Endothelial cell of umbilical vein (primary cell): ENCODE measurements around the gene DIDO1. TPM values are rescaled to one million over a fixed set of nuclear protein-coding genes. Genes with fewer than 3 reads are reported as not detected.

Source experiments
- BruUV-seq: library from RNA; stranded (reverse); fragments of 400-500 nt; replicated peaks from 2 replicates; lab custom pipeline; 2021; lab: Mats Ljungman, UMichigan
- CTCF ChIA-PET: fragments of 300-600, 350-600 bp; sonication (Branson Sonifier 250); formaldehyde crosslinking; loops from one replicate; lab custom pipeline; 2021; ENCODE audit warnings: antibody characterized with exemption, inconsistent platforms; lab: Charles Lee
- POLR2A ChIA-PET: fragments of 300-600, 350-600 bp; sonication (Branson Sonifier 250); formaldehyde crosslinking; loops from one replicate; lab custom pipeline; 2021; ENCODE audit warnings: antibody characterized with exemption, inconsistent platforms; lab: Charles Lee
- DNase-seq: peaks from one replicate; pipeline ENCODE4 v3.0.0-alpha.2; 2011; ENCODE audit warnings: low read depth, low spot score
- FAIRE-seq: peaks from 2 replicates; lab custom pipeline; 2011; peaks lifted over from hg19 to GRCh38; lab: Jason Lieb, UNC
- H2AFZ ChIP-seq: 2 replicates; pipeline ENCODE4 v1.6.0; 2012; ENCODE audit warnings: low read depth, low read length, control low read depth, inconsistent platforms
- H3K27ac ChIP-seq: 2 replicates; pipeline ENCODE4 v1.5.1; 2011; ENCODE audit warnings: low read depth, mild to moderate bottlenecking, control low read depth, low read length, moderate library complexity; ENCODE audit not compliant: insufficient read depth
- H3K27me3 ChIP-seq, 2 experiments: 2 replicates each; pipeline versions ENCODE4 v1.6.0 to v1.6.1; 2011; ENCODE audit warnings: low read length in 2 of 2, mixed read lengths in 1 of 2; ENCODE audit not compliant: control insufficient read depth in 2 of 2, insufficient read depth in 2 of 2
- H3K36me3 ChIP-seq, 2 experiments: 2 replicates in 1 of 2; 3 replicates in 1 of 2; pipeline ENCODE4 v1.5.1; 2011; ENCODE audit warnings: low read length in 2 of 2, mild to moderate bottlenecking in 1 of 2, moderate library complexity in 1 of 2; ENCODE audit not compliant: control insufficient read depth in 2 of 2, insufficient read depth in 2 of 2; ENCODE audit errors: extremely low read depth in 1 of 2
- H3K4me1 ChIP-seq: 3 replicates; pipeline ENCODE4 v1.5.1; 2011; ENCODE audit warnings: mild to moderate bottlenecking, low read length; ENCODE audit not compliant: control insufficient read depth, insufficient read depth; ENCODE audit errors: extremely low read depth
- H3K4me2 ChIP-seq: 2 replicates; pipeline ENCODE4 v1.6.1; 2011; ENCODE audit warnings: low read length, control low read depth, mixed read lengths; ENCODE audit not compliant: insufficient read depth
- H3K4me3 ChIP-seq, 3 experiments: fragments of 200-600 bp in 1 of 3; sonication (generic), shearing (Covaris generic) in 1 of 3; replicated peaks in 1 of 3; 2 replicates each; pipeline ENCODE4 v1.5.1; 2011 to 2016; ENCODE audit warnings: control low read depth in 3 of 3, low read length in 3 of 3, mild to moderate bottlenecking in 2 of 3, inconsistent platforms in 1 of 3, low read depth in 1 of 3, moderate library complexity in 1 of 3; ENCODE audit not compliant: insufficient read depth in 1 of 3
- H3K79me2 ChIP-seq: 2 replicates; pipeline ENCODE4 v1.6.0; 2012; ENCODE audit warnings: low read length, inconsistent platforms; ENCODE audit not compliant: control insufficient read depth, insufficient read depth
- H3K9ac ChIP-seq: replicated peaks from 2 replicates; pipeline ENCODE3; 2011; ENCODE audit warnings: low read length, control low read depth; ENCODE audit not compliant: insufficient read depth; ENCODE audit errors: extremely low read depth
- H3K9me1 ChIP-seq: replicated peaks from 3 replicates; pipeline ENCODE4 v1.6.0; 2011; ENCODE audit warnings: mild to moderate bottlenecking, low read length; ENCODE audit not compliant: control insufficient read depth, insufficient read depth; ENCODE audit errors: extremely low read depth
- H3K9me3 ChIP-seq: replicated peaks from 2 replicates; pipeline ENCODE4 v1.5.1; 2012; ENCODE audit warnings: low read length, inconsistent platforms; ENCODE audit not compliant: control insufficient read depth, insufficient read depth
- H4K20me1 ChIP-seq: replicated peaks from 2 replicates; pipeline ENCODE3; 2011; ENCODE audit warnings: mild to moderate bottlenecking, low read length; ENCODE audit not compliant: control insufficient read depth, insufficient read depth; ENCODE audit errors: extremely low read depth
- CTCF ChIP-seq, 2 donors: IDR thresholded peaks; 1 replicate in 1 of 2; 2 replicates in 1 of 2; pipeline ENCODE4 v1.5.1; 2011; ENCODE audit warnings: low read length in 2 of 2, mild to moderate bottlenecking in 2 of 2, moderate library complexity in 2 of 2, control low read depth in 1 of 2, inconsistent platforms in 1 of 2, low read depth in 1 of 2; ENCODE audit not compliant: insufficient read depth in 1 of 2; ENCODE audit errors: extremely low read depth in 1 of 2
- EZH2 ChIP-seq: IDR thresholded peaks from 2 replicates; pipeline ENCODE4 v1.6.1; 2012; ENCODE audit warnings: borderline replicate concordance, low read depth, mild to moderate bottlenecking, moderate library complexity, low read length, inconsistent platforms; ENCODE audit not compliant: severe bottlenecking
- FOS ChIP-seq: IDR thresholded peaks from 2 replicates; pipeline ENCODE4 v1.6.1; 2011; ENCODE audit warnings: mild to moderate bottlenecking, low read length, moderate library complexity, borderline replicate concordance; ENCODE audit not compliant: insufficient read depth
- GATA2 ChIP-seq: IDR thresholded peaks from 2 replicates; pipeline ENCODE4 v1.7.0; 2011; ENCODE audit warnings: low read depth, mild to moderate bottlenecking, moderate library complexity, mixed read lengths, low read length; ENCODE audit not compliant: insufficient read length, insufficient read depth
- JUN ChIP-seq: IDR thresholded peaks from 2 replicates; pipeline ENCODE4 v1.6.1; 2011; ENCODE audit warnings: borderline replicate concordance, low read depth; ENCODE audit not compliant: insufficient read length, insufficient read depth
- MAX ChIP-seq: IDR thresholded peaks from 2 replicates; pipeline ENCODE4 v1.6.1; 2011; ENCODE audit not compliant: insufficient read depth, insufficient read length
- MYC ChIP-seq: IDR thresholded peaks from one replicate; pipeline ENCODE4 v1.6.1; 2011; ENCODE audit warnings: mild to moderate bottlenecking, low read depth, low read length
- POLR2A ChIP-seq: IDR thresholded peaks from 2 replicates; pipeline ENCODE4 v1.6.1; 2012; ENCODE audit warnings: low read depth, mild to moderate bottlenecking, control low read depth, low read length
- POLR2AphosphoS5 ChIP-seq: IDR thresholded peaks from 2 replicates; pipeline ENCODE4 v1.6.1; 2012; ENCODE audit warnings: low read depth, mild to moderate bottlenecking, control low read depth, low read length, moderate library complexity; ENCODE audit not compliant: insufficient read depth
- dilution Hi-C: fragments of 300-500 bp; cut with MboI; formaldehyde crosslinking; loops from one replicate; pipeline ENCODE4 v1.15.0; 2019; ENCODE audit warnings: low sequenced_read_pairs; ENCODE audit not compliant: extremely low pct_ligation_motif_present
- intact Hi-C: fragments of 100-400 bp; cut with micrococcal nuclease; formaldehyde crosslinking; loops from one replicate; pipeline ENCODE4 v1.10.0; 2022
- polyA plus RNA-seq, 4 experiments: library from polyadenylated mRNA; depleted of rRNA in 3 of 4; stranded (reverse) in 3 of 4; unstranded in 1 of 4; fragments of >200 nt; gene quantifications; 2 replicates each; pipeline versions ENCODE4 v1.2.1 to v1.2.3, GENCODE V29; 2011 to 2012; ENCODE audit warnings: missing spikeins in 1 of 4
- total RNA-seq: library from RNA; stranded (reverse); gene quantifications from 2 replicates; pipeline ENCODE4 v1.2.3, GENCODE V29; 2021

Gene DIDO1
- total and polyA plus RNA-seq, 2 donors (not counting 3 experiments of a cell fraction or from before 2014, with no cell fraction given), result 22.1 to 51.2 TPM

- peaks cover 8 to 33% of the 10 kb centered on the region in 2 experiments for H3K36me3 ChIP-seq
- H3K79me2 ChIP-seq, result peaks cover 35% of the 10 kb centered on the region
- H4K20me1 ChIP-seq, result no peaks in the 10 kb centered on the region
- no peak overlapping the region for H3K27ac ChIP-seq
- peaks cover 6% of the 10 kb centered on the region for H3K4me1 ChIP-seq
- no peak overlapping the region for H2AFZ ChIP-seq
- H3K9ac ChIP-seq, result no peak overlapping the region
- CTCF ChIA-PET, result no interaction called here
- H3K9me1 ChIP-seq, result no peaks in the 10 kb centered on the region
- no peak overlapping the region for H3K4me2 ChIP-seq
- DNase-seq (no peak), FAIRE-seq (no peak)
- TF ChIP-seq FOS (no peak), JUN (no peak), MYC (no peak), CTCF (IDR thresholded peaks at IDR 0.05; ENCODE audit: extremely low read depth in 1 of 2, insufficient read depth in 1 of 2, low read depth in 1 of 2, low read length in 2 of 2) (no peak), POLR2AphosphoS5 (no peak), POLR2A (no peak), EZH2 (no peak), MAX (no peak), GATA2 (no peak)
- no peaks in the 10 kb centered on the region for H3K9me3 ChIP-seq
- H3K4me3 ChIP-seq, result no peak overlapping the region
- no peaks in the 10 kb centered on the region for H3K27me3 ChIP-seq
- intact Hi-C loops (no loop called here), dilution Hi-C loops (no loop called here)
- POLR2A ChIA-PET, result no interaction called here
- no TSS peak for BruUV-seq
Measured at GRCh38 chr20:62943396-62943795, 17.1 kb upstream of the DIDO1 start.
